Activated CD4-positive, alpha-beta T cell treated with anti-CD3 and anti-CD28 coated beads, Interleukin-2, Interleukin-4, amounts not matched to agents 100 ng/mL and 50 ng/mL, durations not matched to agents 16 hours and 8 hours (primary cell): ENCODE results near the gene EIF3L.

Source experiments
- DNase-seq: peaks from one replicate; pipeline ENCODE4 v3.0.0-alpha.2; 2020; ENCODE audit warnings: low spot score

The EIF3L gene

DNA sequence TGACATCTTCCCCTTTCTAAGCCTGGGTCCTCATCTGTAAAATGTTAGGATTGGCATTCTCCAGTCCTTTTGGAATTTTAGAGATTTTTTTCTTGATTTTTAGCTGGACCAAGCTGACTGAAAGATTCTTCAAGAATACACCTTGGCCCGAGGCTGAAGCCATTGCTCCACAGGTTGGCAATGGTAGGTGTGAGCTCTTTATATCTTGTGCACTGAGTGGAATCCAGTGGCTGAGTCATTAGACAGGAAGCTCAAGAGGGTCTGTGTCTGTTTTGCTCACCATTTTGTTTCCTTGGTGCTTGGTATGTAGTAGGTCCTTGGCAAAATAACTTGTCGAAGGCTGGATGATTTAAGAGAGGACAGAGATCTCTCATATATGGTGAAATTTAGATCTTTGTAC, 6.2 kb downstream of the EIF3L start:
- no peak for DNase-seq

DNA sequence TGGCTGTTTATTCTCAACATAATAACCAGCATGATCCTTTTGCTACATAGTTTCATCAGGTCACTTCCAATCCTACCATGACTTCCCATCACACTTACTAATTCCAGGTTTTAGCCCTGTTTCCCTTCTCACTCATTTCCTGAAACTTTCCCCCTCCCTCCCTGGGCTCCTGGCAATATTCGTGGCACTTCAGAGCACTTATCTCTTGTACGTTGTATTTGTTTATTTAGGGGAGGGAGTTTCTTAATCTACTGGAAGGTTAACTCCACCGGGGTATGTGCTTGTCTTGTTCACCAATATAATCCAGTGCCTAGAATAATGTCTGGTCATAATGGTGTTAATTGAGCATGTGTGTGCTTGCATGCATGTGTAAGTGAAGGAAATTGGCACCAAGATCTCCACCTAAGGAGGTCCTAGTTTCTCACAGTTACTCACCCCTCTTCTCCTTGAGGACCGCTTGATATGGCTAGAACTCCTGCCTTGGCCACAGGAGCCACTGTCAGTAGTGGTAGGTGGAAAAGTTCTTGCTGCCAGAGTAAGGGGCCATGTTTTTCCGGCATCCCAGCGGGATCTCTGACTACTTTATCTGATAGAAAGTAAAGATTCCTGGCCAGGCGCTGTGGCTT, 11.7 kb downstream of the EIF3L start:
- no peak for DNase-seq

GRCh38 chr22:37862570-37863325, 13.5 kb downstream of the EIF3L start:
- no peak for DNase-seq

- DNase-seq = no peak
Measured at GRCh38 chr22:37865510-37865909, 16.3 kb downstream of the EIF3L start.

- DNase-seq = no peak
Measured at GRCh38 chr22:37870273-37870672, 21.1 kb downstream of the EIF3L start.

DNA sequence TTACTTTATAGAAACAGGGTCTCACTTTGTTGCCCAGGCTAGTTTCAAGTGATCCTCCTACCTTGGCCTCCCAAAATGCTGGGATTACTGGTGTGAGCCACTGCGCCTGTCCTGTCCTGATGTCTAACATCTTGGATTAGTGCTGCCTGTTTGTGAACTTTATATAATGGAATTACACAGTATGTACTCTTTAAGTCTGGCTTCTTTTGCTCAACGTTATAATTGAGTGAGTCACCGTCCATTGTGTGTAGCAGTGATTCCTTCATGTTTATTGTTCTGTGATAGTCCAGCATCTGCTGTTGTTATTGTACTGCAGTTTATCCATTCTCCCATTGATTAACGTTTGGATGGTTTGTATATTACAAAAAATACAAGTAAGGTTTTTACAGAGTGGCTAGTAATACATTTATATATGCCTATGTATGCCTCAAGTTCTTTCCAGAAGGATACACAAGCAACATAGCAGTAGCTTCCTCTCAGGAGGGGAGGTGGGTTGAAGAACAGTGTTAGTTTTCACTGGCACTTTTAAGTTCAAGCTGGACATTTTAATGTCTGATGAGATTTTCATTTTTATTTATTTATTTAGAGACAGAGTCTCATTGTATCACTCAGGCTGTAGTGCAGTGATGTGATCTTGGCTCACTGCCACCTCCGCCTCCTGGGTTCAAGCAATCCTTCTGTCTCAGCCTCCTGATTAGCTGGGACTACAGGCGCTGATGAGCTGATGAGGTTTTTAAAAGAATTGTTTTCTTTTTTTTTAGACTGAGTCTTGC, 31.6 kb downstream of the EIF3L start:
- no peak for DNase-seq

- DNase-seq = no peak
Measured at GRCh38 chr22:37884420-37884819, 35.2 kb downstream of the EIF3L start.

DNA sequence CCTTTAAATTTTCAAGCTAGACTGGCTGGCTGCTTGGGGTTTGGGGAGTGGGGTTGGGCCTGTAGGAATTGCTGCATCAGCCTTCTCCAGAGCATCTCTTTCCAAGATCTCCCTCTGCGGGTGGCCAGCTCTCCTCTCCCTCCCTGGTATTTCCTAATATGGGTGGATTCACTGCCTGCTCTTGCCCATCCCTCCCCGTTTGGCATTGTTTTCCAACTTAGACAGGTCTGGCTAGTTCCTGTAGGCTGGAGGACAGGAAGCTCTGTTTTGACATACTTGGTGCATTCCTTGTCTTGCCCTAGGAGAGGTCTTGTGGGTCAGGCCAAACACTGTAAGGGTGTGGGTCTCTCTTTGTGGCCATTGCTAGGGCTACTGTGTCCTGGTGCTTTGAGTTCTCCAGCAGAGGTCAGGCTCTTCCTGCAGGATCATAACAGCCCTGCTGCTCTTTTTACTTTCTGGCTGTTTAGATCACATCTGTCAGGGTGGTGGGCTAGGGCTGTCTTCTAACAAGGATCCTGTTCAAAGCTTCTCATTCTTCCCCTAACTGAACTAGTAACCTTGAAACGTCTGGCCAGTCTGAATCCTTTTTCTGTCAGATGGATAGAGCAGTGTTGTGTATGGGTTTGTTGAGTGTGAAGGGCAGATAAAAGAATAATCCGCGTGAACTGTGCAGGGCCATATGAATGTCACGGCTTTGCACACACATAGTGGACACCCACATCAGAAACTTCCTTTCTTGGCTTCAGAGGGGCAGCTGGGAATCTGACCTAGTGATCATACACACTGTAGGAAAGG, 38.6 kb downstream of the EIF3L start:
- DNase-seq = no peak

- DNase-seq = no peak
Measured at GRCh38 chr22:37891926-37892325, 42.7 kb downstream of the EIF3L start.

DNA sequence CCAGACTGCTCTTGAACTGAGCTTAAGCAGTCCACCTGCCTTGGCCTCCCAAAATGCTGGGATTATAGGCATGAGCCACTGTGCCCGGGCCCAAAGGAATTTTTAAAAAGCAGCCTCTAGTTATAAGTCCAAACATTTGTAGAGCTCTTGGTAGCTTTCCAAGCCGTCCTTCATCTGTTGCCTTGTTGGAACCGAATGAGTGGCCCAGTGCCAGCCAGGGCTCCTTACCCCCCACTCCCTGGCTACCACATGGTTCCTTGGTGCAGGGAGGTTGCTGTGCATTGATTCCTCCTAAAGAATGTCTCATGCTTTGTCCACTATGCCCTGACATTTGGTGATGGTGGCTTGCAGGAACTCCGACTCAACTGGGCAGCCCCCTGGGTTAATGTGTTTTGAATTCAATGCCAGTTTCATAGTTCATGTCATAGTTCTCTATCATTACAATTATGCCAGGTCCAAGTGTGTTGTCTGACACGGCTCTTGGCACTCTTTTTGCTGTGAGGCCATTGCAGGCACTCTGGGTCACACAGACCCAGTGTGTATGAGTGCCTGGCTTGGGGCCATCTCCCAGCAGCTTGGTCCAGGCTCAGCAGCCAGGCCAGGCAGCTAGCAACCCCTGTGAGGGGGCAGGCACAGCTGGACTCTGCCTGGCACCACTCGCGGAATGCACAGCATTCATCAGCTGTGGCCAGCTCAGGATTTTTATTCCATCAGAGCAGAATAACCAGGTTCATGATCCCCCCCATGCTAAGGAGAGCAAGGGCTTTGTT, 43.5 kb downstream of the EIF3L start:
- DNase-seq = no peak

GRCh38 chr22:37893583-37893983, 44.4 kb downstream of the EIF3L start:
- no peak for DNase-seq

- no peak for DNase-seq
Measured at GRCh38 chr22:37894939-37895670, 45.9 kb downstream of the EIF3L start.

DNA sequence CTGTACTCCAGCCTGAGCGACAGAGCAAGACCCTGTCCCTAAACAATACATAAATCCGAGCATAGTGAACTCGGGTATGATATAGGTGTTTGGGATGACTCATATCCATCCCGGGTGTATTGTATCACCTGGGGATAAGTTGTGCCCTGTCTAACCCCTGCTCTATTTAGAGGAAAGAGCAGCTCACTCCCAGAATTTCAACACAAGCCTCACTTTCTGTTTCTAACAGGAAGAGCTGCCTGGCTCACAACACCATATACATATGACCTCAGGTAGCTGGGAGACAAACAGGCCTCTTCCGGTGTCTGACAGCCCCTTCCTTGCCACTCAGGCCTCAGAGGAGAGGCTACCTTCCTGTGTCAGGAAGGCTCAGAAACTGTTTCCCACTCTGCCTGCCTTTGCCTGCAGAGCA, 47.0 kb downstream of the EIF3L start:
- peak; percentile 73 for DNase-seq

- no peak for DNase-seq
Measured at GRCh38 chr22:37896939-37897338, 47.7 kb downstream of the EIF3L start.

- no peak for DNase-seq
Measured at GRCh38 chr22:37897807-37898206, 48.6 kb downstream of the EIF3L start.

- DNase-seq = no peak
Measured at GRCh38 chr22:37898441-37899181, 49.4 kb downstream of the EIF3L start.

GRCh38 chr22:37904572-37905533, 55.6 kb downstream of the EIF3L start:
- DNase-seq = no peak

DNA sequence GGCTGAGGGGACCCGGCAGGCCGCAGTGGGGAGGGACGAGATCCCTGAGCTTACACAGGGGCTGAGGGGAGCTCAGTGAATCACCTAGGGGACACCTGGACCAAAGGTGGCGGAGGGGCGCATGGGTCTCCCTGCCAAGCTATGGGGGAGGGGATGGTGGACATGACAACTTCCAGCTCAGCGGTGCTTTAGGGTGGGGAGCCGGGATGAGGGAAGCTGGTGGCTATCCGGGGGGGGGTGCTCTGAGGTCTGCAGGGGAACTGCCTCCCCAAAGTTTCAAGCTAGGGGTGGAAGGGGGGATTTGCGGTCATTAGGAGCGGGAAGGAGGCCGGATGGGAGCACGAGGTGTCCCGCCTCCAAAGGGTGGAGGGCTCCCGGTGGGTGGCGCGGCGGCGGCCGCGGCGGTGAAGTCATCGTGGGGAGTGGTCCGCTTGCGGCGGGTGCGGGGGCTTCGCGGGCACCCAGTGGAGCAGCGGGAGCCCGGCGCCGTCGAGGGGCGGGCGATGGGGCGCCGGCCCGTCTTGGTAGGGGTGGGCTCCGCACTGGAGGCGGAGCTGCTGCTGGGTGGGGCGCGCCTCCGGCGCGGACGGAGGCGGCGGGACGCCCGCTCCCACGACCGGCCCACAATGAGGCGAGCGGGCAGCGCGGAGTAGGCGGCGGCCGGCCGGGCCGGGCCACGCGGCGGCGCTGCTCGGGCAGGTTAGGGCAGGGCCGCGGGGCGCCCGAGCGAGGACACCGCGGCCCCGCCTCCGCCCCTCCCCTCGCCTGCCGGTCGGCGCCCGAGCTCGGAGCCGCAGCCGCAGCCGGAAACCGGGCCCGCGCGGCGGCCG, 56.5 kb downstream of the EIF3L start, which contains the start of gene MICALL1:
Gene MICALL1, plus strand, starts transcription at position 764 of the 830 bp plus-strand sequence. CDS start 126 bp downstream, outside the sequence.
- DNase-seq = peak; percentile 49
